ENCODE results near the gene LUZP4.
"Not testable (repeated sequence)": the region's sequence is repeated elsewhere in the genome, so short reads cannot be mapped to it uniquely, and the experiment has no call there.

The LUZP4 gene

DNA sequence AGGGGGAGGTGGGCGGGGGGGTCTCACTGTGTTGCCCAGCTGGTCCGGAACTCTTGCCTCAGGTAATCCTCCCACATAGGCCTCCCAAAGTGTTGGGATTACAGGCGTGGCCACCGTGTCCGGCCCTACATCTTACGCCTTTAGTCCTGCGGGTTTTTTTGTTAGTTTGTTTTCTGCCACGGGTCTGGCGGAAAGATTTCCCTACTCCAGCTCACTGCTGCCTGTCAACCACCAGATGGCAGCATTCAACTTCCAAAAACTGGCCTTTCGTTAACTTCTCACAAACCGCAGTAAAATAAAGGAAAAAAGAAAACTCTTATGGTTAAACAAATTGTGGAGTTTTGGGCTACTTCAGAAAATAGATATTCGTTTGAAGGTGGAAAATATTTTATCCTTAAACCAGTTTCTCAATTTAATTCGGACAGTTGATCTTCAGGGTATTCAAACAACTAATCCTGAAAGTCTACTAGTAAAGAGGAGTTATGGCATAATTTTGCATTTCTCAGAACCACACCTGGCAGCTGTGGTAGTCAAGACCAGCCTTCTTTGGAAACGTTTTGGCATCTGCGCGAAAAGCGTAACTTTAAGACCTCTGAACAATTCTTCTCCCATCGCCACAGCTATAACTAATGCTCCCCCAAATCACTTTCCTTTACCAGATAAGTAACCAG, 41.1 kb downstream of the LUZP4 start:
- DNase-seq (ENCODE audit: low read depth, low spot score) = peak; percentile 28
- H3K4me3 ChIP-seq (ENCODE audit: low read length) = no peak overlapping the region

DNA sequence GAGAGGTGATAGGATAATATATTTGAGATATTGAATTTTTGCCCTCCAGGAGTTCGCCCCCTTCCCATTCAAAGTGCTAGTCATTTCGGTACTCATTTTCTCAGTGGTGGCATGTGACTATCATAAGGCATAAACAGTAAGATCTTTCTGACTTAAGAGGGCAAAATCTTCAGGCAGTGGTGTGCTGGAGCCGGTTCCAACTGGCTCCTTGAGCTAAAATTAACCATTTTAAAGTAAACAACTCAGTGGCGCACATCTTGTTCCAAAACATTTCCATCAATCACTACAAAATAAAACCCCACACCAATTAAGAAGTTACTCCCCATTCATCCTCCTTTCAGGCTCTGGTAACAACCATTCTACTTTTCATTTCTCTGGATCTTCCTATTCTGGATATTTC, 43.3 kb downstream of the LUZP4 start:
- H3K4me3 ChIP-seq (ENCODE audit: low read length) = no peak overlapping the region

GRCh38 chrX:115333446-115333845, 43.9 kb downstream of the LUZP4 start:
- H3K4me3 ChIP-seq (ENCODE audit: low read length) = no peak overlapping the region
- DNase-seq (ENCODE audit: low read depth, low spot score) = no peak

More for the DNA sequence above, 43.3 kb downstream of the LUZP4 start:
- DNase-seq (ENCODE audit: low read depth, low spot score) = no peak

- no peak overlapping the region for H3K4me3 ChIP-seq (ENCODE audit: low read length)
- DNase-seq (ENCODE audit: low read depth, low spot score) = no peak
Measured at GRCh38 chrX:115337491-115338144, 48.1 kb downstream of the LUZP4 start.

DNA sequence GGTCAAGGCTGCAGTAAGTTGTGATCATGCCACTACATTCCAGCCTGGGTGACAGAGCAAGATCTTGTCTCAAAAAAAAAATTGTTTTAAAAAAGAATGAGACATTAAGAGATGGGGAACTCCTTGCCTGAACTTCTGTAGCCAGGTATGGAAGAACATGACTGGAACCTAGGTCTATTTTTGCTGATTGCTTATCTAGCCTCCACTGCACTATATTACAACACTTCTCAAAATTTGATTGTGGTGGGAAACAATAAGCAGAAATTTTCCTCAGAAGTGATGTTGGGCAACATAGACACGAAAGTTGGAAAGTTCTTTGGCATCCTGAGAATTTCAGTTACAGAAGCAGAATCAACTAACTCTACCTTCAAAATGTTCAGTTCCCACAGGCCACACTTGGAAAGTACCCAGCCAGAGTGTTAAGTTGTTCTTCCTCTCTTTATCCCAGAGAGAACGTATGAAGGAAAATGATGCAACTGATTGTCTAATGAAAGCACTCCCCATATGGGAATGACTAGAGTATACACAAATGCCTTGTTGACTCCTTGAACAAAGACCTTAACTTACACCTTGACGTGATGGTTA, 50.0 kb downstream of the LUZP4 start:
- DNase-seq (ENCODE audit: low read depth, low spot score) = no peak
- H3K4me3 ChIP-seq (ENCODE audit: low read length) = no peak overlapping the region

DNA sequence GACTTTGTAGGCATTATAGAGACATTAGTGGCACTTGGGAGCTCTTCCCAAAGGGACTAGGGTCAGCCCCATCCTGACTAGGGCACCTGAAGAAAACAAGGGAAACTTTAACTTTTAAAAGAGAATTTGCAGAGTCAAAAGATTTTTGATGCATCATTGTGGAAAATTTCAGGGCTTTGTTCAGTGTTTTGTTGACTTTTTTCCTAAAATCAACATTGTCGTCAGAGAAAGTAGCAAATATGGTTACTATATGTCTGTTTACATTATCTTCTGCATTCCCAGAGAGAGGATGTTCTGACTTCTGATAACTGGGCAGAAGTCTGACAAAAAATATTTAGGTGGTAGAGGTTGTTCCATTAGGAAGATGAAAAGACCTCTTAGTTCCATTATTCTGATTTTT, 51.9 kb downstream of the LUZP4 start:
- H3K4me3 ChIP-seq (ENCODE audit: low read length) = no peak overlapping the region

GRCh38 chrX:115344885-115345614, 55.5 kb downstream of the LUZP4 start:
- H3K4me3 ChIP-seq (ENCODE audit: low read length) = no peak overlapping the region
- DNase-seq (ENCODE audit: low read depth, low spot score) = no peak

More for the DNA sequence above, 51.9 kb downstream of the LUZP4 start:
- no peak for DNase-seq (ENCODE audit: low read depth, low spot score)

DNA sequence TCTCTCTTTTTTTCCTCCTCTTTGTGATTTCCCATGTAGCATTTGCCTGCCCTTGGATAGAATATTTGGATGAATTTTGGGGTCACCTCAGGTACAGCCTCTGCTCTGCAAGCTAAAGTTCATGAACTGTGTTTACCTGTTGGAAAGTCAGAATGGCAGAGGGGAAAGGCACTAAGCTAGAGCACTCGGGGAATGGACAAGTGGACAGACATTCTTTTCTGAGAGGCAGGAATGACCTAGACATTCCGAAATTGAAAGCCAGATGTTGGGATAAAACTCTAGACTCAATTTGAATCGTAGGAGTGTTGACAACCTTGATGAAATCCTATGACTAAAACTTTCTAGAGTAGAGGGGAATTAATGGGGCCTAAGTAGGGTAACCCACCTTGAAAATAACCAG, 56.1 kb downstream of the LUZP4 start:
- H3K4me3 ChIP-seq (ENCODE audit: low read length) = no peak overlapping the region
- no peak for DNase-seq (ENCODE audit: low read depth, low spot score)

GRCh38 chrX:115346738-115347137, 57.2 kb downstream of the LUZP4 start:
- DNase-seq (ENCODE audit: low read depth, low spot score); H3K4me3 ChIP-seq (ENCODE audit: low read length): not testable (repeated sequence)

GRCh38 chrX:115348446-115349225, 59.1 kb downstream of the LUZP4 start:
- no peak overlapping the region for H3K4me3 ChIP-seq (ENCODE audit: low read length)
- no peak for DNase-seq (ENCODE audit: low read depth, low spot score)

DNA sequence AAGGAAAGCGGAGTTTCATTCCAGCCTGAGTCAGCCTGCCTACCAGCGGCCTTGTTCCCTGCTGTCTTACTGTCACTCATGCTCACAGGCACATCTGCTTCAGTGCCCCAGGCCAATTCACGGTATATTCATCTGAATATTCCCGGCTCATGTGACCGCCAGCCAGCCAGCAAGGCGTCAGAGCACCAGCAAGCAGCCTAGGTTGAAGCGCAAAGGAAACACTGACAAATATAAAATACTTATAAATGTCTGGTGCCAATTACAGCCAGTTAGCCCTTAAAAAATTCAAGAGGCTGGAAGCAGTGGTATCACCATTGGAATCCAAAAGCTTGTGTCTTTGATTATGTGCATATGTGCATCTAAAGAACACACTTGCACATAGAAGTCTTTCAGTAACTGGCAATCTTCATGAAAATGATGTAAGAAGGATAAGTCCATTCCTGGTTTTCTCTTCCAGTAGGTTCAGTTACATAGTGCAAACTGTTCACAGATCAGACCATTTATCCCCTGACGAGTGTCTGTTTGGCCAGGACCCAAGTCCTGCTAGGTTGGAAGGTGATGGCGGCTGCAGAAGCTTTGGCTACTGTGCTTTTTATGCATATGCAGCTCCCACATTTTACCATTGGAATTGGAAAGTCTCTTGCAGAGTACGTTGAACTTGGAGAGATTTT, 61.3 kb downstream of the LUZP4 start:
- no peak for DNase-seq (ENCODE audit: low read depth, low spot score)
- no peak overlapping the region for H3K4me3 ChIP-seq (ENCODE audit: low read length)

DNA sequence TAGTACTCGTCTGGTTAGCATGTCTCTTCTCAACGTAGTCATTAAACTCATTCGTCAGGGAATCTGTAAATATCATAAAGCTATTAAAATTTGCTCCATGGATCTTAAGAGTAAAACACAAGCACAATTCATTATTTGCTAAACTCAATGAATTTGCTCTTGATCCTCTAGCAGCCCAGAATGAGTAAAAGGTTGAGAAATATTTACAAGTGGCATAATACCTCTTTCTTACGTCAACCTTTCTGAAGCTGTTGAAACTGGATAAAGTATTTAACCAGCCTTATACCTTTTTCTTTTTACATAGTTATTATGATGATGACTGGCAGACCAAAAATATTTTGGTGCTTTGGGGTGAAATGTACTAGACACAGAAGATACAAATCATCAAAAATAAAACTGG, 66.9 kb downstream of the LUZP4 start:
- no peak for DNase-seq (ENCODE audit: low read depth, low spot score)
- no peak overlapping the region for H3K4me3 ChIP-seq (ENCODE audit: low read length)

All from Jurkat, Clone E6-1 (cell line).